HepG2 (cell line): Measurements from ENCODE around the gene TRMT1. TPM values are rescaled to one million over a fixed set of nuclear protein-coding genes. Genes with fewer than 3 reads are reported as not detected.

Experiments
- ARNTL ChIP-seq: sonication (generic); formaldehyde crosslinking; IDR thresholded peaks from 2 replicates; pipeline ENCODE4 v1.4.0; 2020; ENCODE audit warnings: mild to moderate bottlenecking, missing genetic modification reagents
- GZF1 ChIP-seq: sonication (generic); formaldehyde crosslinking; IDR thresholded peaks from 2 replicates; pipeline ENCODE4 v1.5.1; 2020; ENCODE audit warnings: mild to moderate bottlenecking, missing genetic modification reagents
- NFE2 ChIP-seq: sonication (generic); formaldehyde crosslinking; IDR thresholded peaks from 2 replicates; pipeline ENCODE4 v1.4.0; 2020; ENCODE audit warnings: missing genetic modification reagents
- NR1H2 ChIP-seq: sonication (generic); formaldehyde crosslinking; IDR thresholded peaks from 2 replicates; pipeline ENCODE4 v1.8.1; 2022; ENCODE audit warnings: low read depth, missing genetic modification reagents, borderline replicate concordance
- PHF8 ChIP-seq: sonication (generic); formaldehyde crosslinking; IDR thresholded peaks from 2 replicates; pipeline ENCODE4 v1.5.0; 2020; ENCODE audit warnings: missing genetic modification reagents
- REXO4 ChIP-seq: sonication (generic); formaldehyde crosslinking; IDR thresholded peaks from 2 replicates; pipeline ENCODE4 v1.8.0; 2022; ENCODE audit warnings: missing genetic modification reagents, mild to moderate bottlenecking, borderline replicate concordance
- SP5 ChIP-seq: IDR thresholded peaks from 2 replicates; pipeline ENCODE4 v1.6.1; 2016; ENCODE audit warnings: low read depth, borderline replicate concordance
- SYNCRIP ChIP-seq: fragments of 200-400 bp; formaldehyde crosslinking; IDR thresholded peaks from 2 replicates; pipeline ENCODE4 v1.6.1; 2018; ENCODE audit warnings: mild to moderate bottlenecking, low read depth, low read length; ENCODE audit not compliant: insufficient read depth
- TGIF2 ChIP-seq: IDR thresholded peaks from 2 replicates; pipeline ENCODE4 v1.6.1; 2016; ENCODE audit warnings: control low read depth, missing compliant biosample characterization
- ZNF225 ChIP-seq: sonication (generic); formaldehyde crosslinking; IDR thresholded peaks from 2 replicates; pipeline ENCODE4 v1.4.0; 2020; ENCODE audit warnings: mild to moderate bottlenecking, missing genetic modification reagents
- ZNF629 ChIP-seq: sonication (generic); formaldehyde crosslinking; conservative IDR thresholded peaks from 2 replicates; pipeline ENCODE4 v1.5.0; 2020; ENCODE audit warnings: missing genetic modification reagents
- polyA plus RNA-seq, 8 experiments: library from polyadenylated mRNA; depleted of rRNA in 3 of 8; stranded (reverse) in 7 of 8; unstranded in 1 of 8; fragments of >200 nt; fragmentation: Illumina TruSeq in 4 of 8; extraction: Trizol in 4 of 8; gene quantifications; 2 replicates each; pipeline versions ENCODE4 v1.2.1 to v1.2.3, GENCODE V29; 2011 to 2016; ENCODE audit warnings: low read depth in 4 of 8, missing spikeins in 1 of 8, mixed read lengths in 1 of 8; ENCODE audit not compliant: insufficient read depth in 1 of 8
- total RNA-seq, 5 experiments: library from RNA; depleted of rRNA; stranded (reverse); fragments of >200 nt; fragmentation: Illumina TruSeq; extraction: Trizol; gene quantifications; 2 replicates each; pipeline ENCODE4 v1.2.3, GENCODE V29; 2016; ENCODE audit warnings: low read depth in 1 of 5
- TF ChIP-seq, protein P1 (sequence below): sonication (generic); formaldehyde crosslinking; IDR thresholded peaks from 2 replicates; pipeline ENCODE4 v1.4.0; 2020; ENCODE audit warnings: missing genetic modification reagents
- TF ChIP-seq, protein P2 (sequence below): IDR thresholded peaks from 2 replicates; pipeline ENCODE4 v1.6.1; 2016; ENCODE audit warnings: mild to moderate bottlenecking
- TF ChIP-seq, protein P3 (sequence below): sonication (generic); formaldehyde crosslinking; IDR thresholded peaks from 2 replicates; pipeline ENCODE4 v1.4.0; 2020; ENCODE audit warnings: missing genetic modification reagents, borderline replicate concordance
- TF ChIP-seq, protein P4 (sequence below): IDR thresholded peaks from 2 replicates; pipeline ENCODE4 v1.6.1; 2016; ENCODE audit warnings: mild to moderate bottlenecking, missing biosample characterization, missing genetic modification reagents

TRMT1 gene
- total and polyA plus RNA-seq, 2 of the 13 experiments (the other 11 are each of a cell fraction or from before 2014, with no cell fraction given) = 35.5 to 44.1 TPM

DNA sequence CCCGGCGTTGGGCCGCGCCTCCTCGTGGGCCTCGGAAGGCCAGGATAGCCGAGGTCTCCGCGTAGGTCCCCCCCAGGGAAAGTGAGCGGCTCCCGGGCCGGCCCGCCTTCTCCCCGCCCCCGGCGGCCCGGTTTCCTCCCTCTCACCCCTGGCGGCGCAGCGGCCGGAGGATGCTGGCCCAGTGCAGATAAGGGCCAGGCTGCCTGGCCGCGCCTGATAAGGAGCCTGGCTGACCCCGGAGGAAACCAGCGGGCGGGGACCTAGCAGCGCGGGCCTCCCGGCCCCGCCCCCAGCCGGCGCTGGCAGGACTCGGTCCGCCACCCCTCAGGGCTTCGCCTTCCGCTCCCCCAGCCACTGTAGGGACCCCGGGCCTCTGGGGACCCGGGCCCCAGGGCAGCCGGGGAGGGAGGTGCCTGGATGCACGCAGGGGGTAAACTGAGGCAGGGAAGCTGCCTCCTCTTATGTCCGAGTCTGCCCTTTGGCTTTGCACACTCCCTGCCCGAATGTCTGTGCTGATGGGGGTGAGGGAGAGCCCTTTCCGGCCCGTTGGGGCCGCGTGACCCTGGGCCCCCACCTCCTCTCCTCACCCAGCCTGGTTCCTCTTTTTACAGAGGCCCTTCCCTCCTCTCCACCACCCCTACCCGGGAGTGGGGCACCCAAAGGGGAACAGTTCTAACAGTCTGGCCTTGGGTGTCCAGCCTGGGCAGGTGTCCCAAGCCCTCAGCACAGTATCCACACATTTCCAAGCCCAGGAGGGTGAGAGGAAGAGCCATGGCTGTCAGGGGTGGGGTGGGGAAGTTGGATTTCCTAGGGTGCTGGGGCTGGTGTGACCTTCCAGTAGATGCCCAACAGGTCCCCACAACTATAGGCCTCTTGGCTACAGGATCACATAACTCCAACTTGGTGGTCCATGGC is 13.6 kb downstream of the TRMT1 start, which contains the start of gene LYL1 (continued):
- TF ChIP-seq, protein P1, sequence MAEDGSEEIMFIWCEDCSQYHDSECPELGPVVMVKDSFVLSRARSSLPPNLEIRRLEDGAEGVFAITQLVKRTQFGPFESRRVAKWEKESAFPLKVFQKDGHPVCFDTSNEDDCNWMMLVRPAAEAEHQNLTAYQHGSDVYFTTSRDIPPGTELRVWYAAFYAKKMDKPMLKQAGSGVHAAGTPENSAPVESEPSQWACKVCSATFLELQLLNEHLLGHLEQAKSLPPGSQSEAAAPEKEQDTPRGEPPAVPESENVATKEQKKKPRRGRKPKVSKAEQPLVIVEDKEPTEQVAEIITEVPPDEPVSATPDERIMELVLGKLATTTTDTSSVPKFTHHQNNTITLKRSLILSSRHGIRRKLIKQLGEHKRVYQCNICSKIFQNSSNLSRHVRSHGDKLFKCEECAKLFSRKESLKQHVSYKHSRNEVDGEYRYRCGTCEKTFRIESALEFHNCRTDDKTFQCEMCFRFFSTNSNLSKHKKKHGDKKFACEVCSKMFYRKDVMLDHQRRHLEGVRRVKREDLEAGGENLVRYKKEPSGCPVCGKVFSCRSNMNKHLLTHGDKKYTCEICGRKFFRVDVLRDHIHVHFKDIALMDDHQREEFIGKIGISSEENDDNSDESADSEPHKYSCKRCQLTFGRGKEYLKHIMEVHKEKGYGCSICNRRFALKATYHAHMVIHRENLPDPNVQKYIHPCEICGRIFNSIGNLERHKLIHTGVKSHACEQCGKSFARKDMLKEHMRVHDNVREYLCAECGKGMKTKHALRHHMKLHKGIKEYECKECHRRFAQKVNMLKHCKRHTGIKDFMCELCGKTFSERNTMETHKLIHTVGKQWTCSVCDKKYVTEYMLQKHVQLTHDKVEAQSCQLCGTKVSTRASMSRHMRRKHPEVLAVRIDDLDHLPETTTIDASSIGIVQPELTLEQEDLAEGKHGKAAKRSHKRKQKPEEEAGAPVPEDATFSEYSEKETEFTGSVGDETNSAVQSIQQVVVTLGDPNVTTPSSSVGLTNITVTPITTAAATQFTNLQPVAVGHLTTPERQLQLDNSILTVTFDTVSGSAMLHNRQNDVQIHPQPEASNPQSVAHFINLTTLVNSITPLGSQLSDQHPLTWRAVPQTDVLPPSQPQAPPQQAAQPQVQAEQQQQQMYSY (CRISPR knock-in tag) = no peak
- TF ChIP-seq SP5 (CRISPR knock-in tag) (peak; percentile 72; the same call in 1 of the 2 replicates), NR1H2 (0 out of 2 replicates have a peak, but pooled peaks have one; percentile 19), NFE2 (CRISPR knock-in tag) (no peak), PHF8 (peak; percentile 55; the same call in 1 of the 2 replicates), ZNF629 (CRISPR knock-in tag) (no peak), TGIF2 (CRISPR knock-in tag) (no peak), ARNTL (no peak), GZF1 (CRISPR knock-in tag) (no peak), SYNCRIP (no peak), REXO4 (CRISPR knock-in tag) (no peak), ZNF225 (no peak)
- TF ChIP-seq, protein P2, sequence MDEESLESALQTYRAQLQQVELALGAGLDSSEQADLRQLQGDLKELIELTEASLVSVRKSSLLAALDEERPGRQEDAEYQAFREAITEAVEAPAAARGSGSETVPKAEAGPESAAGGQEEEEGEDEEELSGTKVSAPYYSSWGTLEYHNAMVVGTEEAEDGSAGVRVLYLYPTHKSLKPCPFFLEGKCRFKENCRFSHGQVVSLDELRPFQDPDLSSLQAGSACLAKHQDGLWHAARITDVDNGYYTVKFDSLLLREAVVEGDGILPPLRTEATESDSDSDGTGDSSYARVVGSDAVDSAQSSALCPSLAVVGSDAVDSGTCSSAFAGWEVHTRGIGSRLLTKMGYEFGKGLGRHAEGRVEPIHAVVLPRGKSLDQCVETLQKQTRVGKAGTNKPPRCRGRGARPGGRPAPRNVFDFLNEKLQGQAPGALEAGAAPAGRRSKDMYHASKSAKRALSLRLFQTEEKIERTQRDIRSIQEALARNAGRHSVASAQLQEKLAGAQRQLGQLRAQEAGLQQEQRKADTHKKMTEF (CRISPR knock-in tag) = peak; percentile 58; the same call in 1 of the 2 replicates
- TF ChIP-seq, protein P3, sequence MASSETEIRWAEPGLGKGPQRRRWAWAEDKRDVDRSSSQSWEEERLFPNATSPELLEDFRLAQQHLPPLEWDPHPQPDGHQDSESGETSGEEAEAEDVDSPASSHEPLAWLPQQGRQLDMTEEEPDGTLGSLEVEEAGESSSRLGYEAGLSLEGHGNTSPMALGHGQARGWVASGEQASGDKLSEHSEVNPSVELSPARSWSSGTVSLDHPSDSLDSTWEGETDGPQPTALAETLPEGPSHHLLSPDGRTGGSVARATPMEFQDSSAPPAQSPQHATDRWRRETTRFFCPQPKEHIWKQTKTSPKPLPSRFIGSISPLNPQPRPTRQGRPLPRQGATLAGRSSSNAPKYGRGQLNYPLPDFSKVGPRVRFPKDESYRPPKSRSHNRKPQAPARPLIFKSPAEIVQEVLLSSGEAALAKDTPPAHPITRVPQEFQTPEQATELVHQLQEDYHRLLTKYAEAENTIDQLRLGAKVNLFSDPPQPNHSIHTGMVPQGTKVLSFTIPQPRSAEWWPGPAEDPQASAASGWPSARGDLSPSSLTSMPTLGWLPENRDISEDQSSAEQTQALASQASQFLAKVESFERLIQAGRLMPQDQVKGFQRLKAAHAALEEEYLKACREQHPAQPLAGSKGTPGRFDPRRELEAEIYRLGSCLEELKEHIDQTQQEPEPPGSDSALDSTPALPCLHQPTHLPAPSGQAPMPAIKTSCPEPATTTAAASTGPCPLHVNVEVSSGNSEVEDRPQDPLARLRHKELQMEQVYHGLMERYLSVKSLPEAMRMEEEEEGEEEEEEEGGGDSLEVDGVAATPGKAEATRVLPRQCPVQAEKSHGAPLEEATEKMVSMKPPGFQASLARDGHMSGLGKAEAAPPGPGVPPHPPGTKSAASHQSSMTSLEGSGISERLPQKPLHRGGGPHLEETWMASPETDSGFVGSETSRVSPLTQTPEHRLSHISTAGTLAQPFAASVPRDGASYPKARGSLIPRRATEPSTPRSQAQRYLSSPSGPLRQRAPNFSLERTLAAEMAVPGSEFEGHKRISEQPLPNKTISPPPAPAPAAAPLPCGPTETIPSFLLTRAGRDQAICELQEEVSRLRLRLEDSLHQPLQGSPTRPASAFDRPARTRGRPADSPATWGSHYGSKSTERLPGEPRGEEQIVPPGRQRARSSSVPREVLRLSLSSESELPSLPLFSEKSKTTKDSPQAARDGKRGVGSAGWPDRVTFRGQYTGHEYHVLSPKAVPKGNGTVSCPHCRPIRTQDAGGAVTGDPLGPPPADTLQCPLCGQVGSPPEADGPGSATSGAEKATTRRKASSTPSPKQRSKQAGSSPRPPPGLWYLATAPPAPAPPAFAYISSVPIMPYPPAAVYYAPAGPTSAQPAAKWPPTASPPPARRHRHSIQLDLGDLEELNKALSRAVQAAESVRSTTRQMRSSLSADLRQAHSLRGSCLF (CRISPR knock-in tag) = no peak
- TF ChIP-seq, protein P4, sequence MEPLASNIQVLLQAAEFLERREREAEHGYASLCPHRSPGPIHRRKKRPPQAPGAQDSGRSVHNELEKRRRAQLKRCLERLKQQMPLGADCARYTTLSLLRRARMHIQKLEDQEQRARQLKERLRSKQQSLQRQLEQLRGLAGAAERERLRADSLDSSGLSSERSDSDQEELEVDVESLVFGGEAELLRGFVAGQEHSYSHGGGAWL = no peak
